Measurements from ENCODE around the gene KIAA2012.
"Not testable (repeated sequence)": the region's sequence is repeated elsewhere in the genome, so short reads cannot be mapped to it uniquely, and the experiment has no call there.

The KIAA2012 gene

GRCh38 chr2:202201220-202202160, 128.4 kb downstream of the KIAA2012 start:
- no peak for DNase-seq (ENCODE audit: low spot score)

- DNase-seq (ENCODE audit: low spot score) = no peak
Observed at GRCh38 chr2:202203348-202203747, 130.3 kb downstream of the KIAA2012 start.

GRCh38 chr2:202204855-202205254, 131.8 kb downstream of the KIAA2012 start:
- no peak for DNase-seq (ENCODE audit: low spot score)

GRCh38 chr2:202208526-202208925, 135.5 kb downstream of the KIAA2012 start:
- DNase-seq (ENCODE audit: low spot score) = no peak

GRCh38 chr2:202215179-202215578, 142.1 kb downstream of the KIAA2012 start:
- DNase-seq (ENCODE audit: low spot score) = no peak

GRCh38 chr2:202221873-202222272, 148.8 kb downstream of the KIAA2012 start:
- no peak for DNase-seq (ENCODE audit: low spot score)

- DNase-seq (ENCODE audit: low spot score) = peak; percentile 34
Observed at GRCh38 chr2:202237787-202238233, 164.8 kb downstream of the KIAA2012 start.

- DNase-seq (ENCODE audit: low spot score) = peak; percentile 97
Observed at GRCh38 chr2:202238234-202239197, 165.5 kb downstream of the KIAA2012 start, which contains the start of gene SUMO1. Gene SUMO1 (minus strand): TSS chr2:202238597. CDS start chr2:202238451, 146 bp downstream.

GRCh38 chr2:202247710-202248109, 174.7 kb downstream of the KIAA2012 start:
- not testable (repeated sequence) for DNase-seq (ENCODE audit: low spot score)

GRCh38 chr2:202249521-202250253, 176.6 kb downstream of the KIAA2012 start:
- no peak for DNase-seq (ENCODE audit: low spot score)

GRCh38 chr2:202251494-202251893, 178.4 kb downstream of the KIAA2012 start:
- DNase-seq (ENCODE audit: low spot score) = no peak

All from Ammon's horn (tissue), 1 donor.